H1 (cell line): ENCODE results near the gene ZNF512. TPM values are rescaled to one million over a fixed set of nuclear protein-coding genes. Genes with fewer than 3 reads are reported as not detected.

Experiments
- CTCF ChIA-PET: fragments of 300-600 bp; sonication (Branson Sonifier 250); formaldehyde crosslinking; loops from one replicate; lab custom pipeline; 2021; ENCODE audit not compliant: partially characterized antibody; lab: Charles Lee
- POLR2A ChIA-PET: fragments of 300-600 bp; sonication (Branson Sonifier 250); formaldehyde crosslinking; loops from one replicate; lab custom pipeline; 2021; ENCODE audit warnings: inconsistent platforms; ENCODE audit not compliant: partially characterized antibody; lab: Charles Lee
- DNase-seq, 2 experiments: peaks; one replicate each; pipeline versions ENCODE4 v3.0.0 to v3.0.0-alpha.2; 2010 to 2022; ENCODE audit warnings: low spot score in 2 of 2, low read depth in 1 of 2, mixed read lengths in 1 of 2
- FAIRE-seq: peaks from 2 replicates; lab custom pipeline; 2011; peaks lifted over from hg19 to GRCh38; lab: Jason Lieb, UNC
- H2AFZ ChIP-seq: 2 replicates; pipeline ENCODE4 v1.8.1; 2012; ENCODE audit warnings: low read length, inconsistent platforms
- H2AK5ac ChIP-seq: 2 replicates; pipeline ENCODE4 v1.6.1; 2013; ENCODE audit warnings: low read depth, low read length
- H2BK120ac ChIP-seq: replicated peaks from 2 replicates; pipeline ENCODE3; 2013; ENCODE audit warnings: low read depth, low read length, inconsistent platforms
- H2BK12ac ChIP-seq: 2 replicates; pipeline ENCODE4 v1.6.1; 2013; ENCODE audit warnings: low read depth, low read length
- H2BK15ac ChIP-seq: 2 replicates; pipeline ENCODE4 v1.6.1; 2013; ENCODE audit warnings: low read length
- H2BK20ac ChIP-seq: 2 replicates; pipeline ENCODE4 v1.6.1; 2013; ENCODE audit warnings: low read length
- H2BK5ac ChIP-seq: 2 replicates; pipeline ENCODE4 v1.6.1; 2013; ENCODE audit warnings: low read depth, low read length
- H3K14ac ChIP-seq: 2 replicates; pipeline ENCODE4 v1.6.1; 2013; ENCODE audit warnings: inconsistent platforms; ENCODE audit not compliant: insufficient read length
- H3K18ac ChIP-seq: 2 replicates; pipeline ENCODE4 v1.6.1; 2013; ENCODE audit warnings: low read length; ENCODE audit errors: extremely low read depth
- H3K23ac ChIP-seq: 2 replicates; pipeline ENCODE4 v1.6.1; 2013; ENCODE audit warnings: inconsistent platforms; ENCODE audit not compliant: insufficient read length
- H3K23me2 ChIP-seq: 2 replicates; pipeline ENCODE4 v1.6.1; 2013; ENCODE audit warnings: low read depth, low read length
- H3K27ac ChIP-seq: 2 replicates; pipeline ENCODE4 v1.6.1; 2011; ENCODE audit warnings: low read depth, low read length, inconsistent platforms
- H3K27me3 ChIP-seq, 4 experiments: replicated peaks in 1 of 4; 1 replicate in 1 of 4; 2 replicates in 3 of 4; pipeline versions ENCODE4 v1.6.1 to v1.8.1; 2011 to 2013; ENCODE audit warnings: low read length in 3 of 4, mild to moderate bottlenecking in 3 of 4, inconsistent platforms in 2 of 4, mixed read lengths in 2 of 4, moderate library complexity in 1 of 4; ENCODE audit not compliant: control insufficient read depth in 3 of 4, insufficient read depth in 3 of 4; ENCODE audit errors: extremely low read depth in 1 of 4
- H3K36me3 ChIP-seq, 4 experiments: 2 replicates each; pipeline versions ENCODE4 v1.6.1 to v1.8.1; 2011 to 2013; ENCODE audit warnings: mild to moderate bottlenecking in 4 of 4, low read length in 3 of 4, moderate library complexity in 2 of 4, control low read depth in 1 of 4, inconsistent platforms in 1 of 4; ENCODE audit not compliant: insufficient read depth in 4 of 4, control insufficient read depth in 2 of 4
- H3K4ac ChIP-seq: replicated peaks from 2 replicates; pipeline ENCODE3; 2013; ENCODE audit warnings: low read length, low read depth, mixed read lengths, inconsistent platforms; ENCODE audit not compliant: insufficient read length
- H3K4me1 ChIP-seq, 4 experiments: replicated peaks in 1 of 4; 1 replicate in 1 of 4; 2 replicates in 3 of 4; pipeline versions ENCODE4 v1.6.1 to v1.8.1; 2011 to 2013; ENCODE audit warnings: low read length in 3 of 4, inconsistent platforms in 2 of 4, mixed read lengths in 1 of 4; ENCODE audit not compliant: insufficient read depth in 4 of 4, control insufficient read depth in 3 of 4
- H3K4me2 ChIP-seq, 2 experiments: 2 replicates each; pipeline versions ENCODE4 v1.6.1 to v1.8.1; 2011 to 2013; ENCODE audit warnings: low read depth in 2 of 2, low read length in 2 of 2, control low read depth in 1 of 2, inconsistent platforms in 1 of 2, mild to moderate bottlenecking in 1 of 2; ENCODE audit not compliant: insufficient read depth in 1 of 2
- H3K4me3 ChIP-seq, 4 experiments: fragments of 200-600, 300-600 bp in 1 of 4; sonication (generic), shearing (Covaris generic), sonication (Bioruptor Twin) in 1 of 4; 2 replicates each; pipeline versions ENCODE4 v1.5.1 to v1.8.1; 2011 to 2016; ENCODE audit warnings: low read length in 4 of 4, low read depth in 3 of 4, control low read depth in 2 of 4, inconsistent platforms in 2 of 4, mild to moderate bottlenecking in 2 of 4, mixed read lengths in 1 of 4, moderate library complexity in 1 of 4; ENCODE audit not compliant: insufficient read depth in 2 of 4; ENCODE audit errors: extremely low read depth in 1 of 4
- H3K56ac ChIP-seq: replicated peaks from 2 replicates; pipeline ENCODE3; 2013; ENCODE audit warnings: low read depth, mild to moderate bottlenecking, mixed read lengths, low read length, inconsistent platforms; ENCODE audit not compliant: insufficient read length
- H3K79me1 ChIP-seq: 2 replicates; pipeline ENCODE4 v1.6.1; 2013; ENCODE audit warnings: low read depth, low read length, control low read depth
- H3K79me2 ChIP-seq, 2 experiments: 2 replicates each; pipeline versions ENCODE4 v1.6.1 to v1.8.1; 2012 to 2013; ENCODE audit warnings: low read length in 2 of 2, mild to moderate bottlenecking in 2 of 2, inconsistent platforms in 1 of 2; ENCODE audit not compliant: insufficient read depth in 2 of 2, control insufficient read depth in 1 of 2
- H3K9ac ChIP-seq, 4 experiments: replicated peaks in 1 of 4; 1 replicate in 1 of 4; 2 replicates in 3 of 4; pipeline versions ENCODE4 v1.6.1 to v1.8.1; 2011 to 2013; ENCODE audit warnings: low read depth in 3 of 4, low read length in 3 of 4, control low read depth in 2 of 4, mild to moderate bottlenecking in 2 of 4, moderate library complexity in 2 of 4, inconsistent platforms in 1 of 4; ENCODE audit errors: extremely low read depth in 1 of 4
- H3K9me3 ChIP-seq, 2 experiments: 2 replicates each; pipeline versions ENCODE4 v1.6.1 to v1.8.1; 2012 to 2013; ENCODE audit warnings: mild to moderate bottlenecking in 2 of 2, moderate library complexity in 2 of 2, control low read depth in 1 of 2, inconsistent platforms in 1 of 2, low read depth in 1 of 2, low read length in 1 of 2, mixed read lengths in 1 of 2; ENCODE audit not compliant: insufficient read depth in 2 of 2
- H4K20me1 ChIP-seq, 2 experiments: replicated peaks in 1 of 2; 2 replicates each; pipeline versions ENCODE3 to v1.8.1; 2011 to 2013; ENCODE audit warnings: inconsistent platforms in 2 of 2, low read length in 2 of 2, mild to moderate bottlenecking in 1 of 2; ENCODE audit not compliant: insufficient read depth in 2 of 2, control insufficient read depth in 1 of 2
- H4K5ac ChIP-seq: 2 replicates; pipeline ENCODE4 v1.6.1; 2013; ENCODE audit warnings: low read length, low read depth, mixed read lengths, inconsistent platforms; ENCODE audit not compliant: insufficient read length
- H4K8ac ChIP-seq: 2 replicates; pipeline ENCODE4 v1.8.0; 2013; ENCODE audit warnings: mild to moderate bottlenecking, moderate library complexity, low read length, inconsistent platforms; ENCODE audit not compliant: insufficient read depth; ENCODE audit errors: extremely low read depth
- H4K91ac ChIP-seq: replicated peaks from 2 replicates; pipeline ENCODE3; 2013; ENCODE audit warnings: low read length, mixed read lengths, inconsistent platforms; ENCODE audit not compliant: insufficient read length
- KDM1A ChIP-seq: fragments of 200-600, 300-600 bp; sonication (generic); IDR thresholded peaks from 2 replicates; pipeline ENCODE4 v1.7.1; 2016; ENCODE audit warnings: mild to moderate bottlenecking, low read length, borderline replicate concordance
- SP1 ChIP-seq: IDR thresholded peaks from 2 replicates; pipeline ENCODE4 v1.6.1; 2011; ENCODE audit warnings: low read depth, low read length
- WGBS, 2 experiments: shearing (Covaris generic) in 1 of 2; methylation state at CpG; one replicate each; pipeline versions ENCODE4 v1.1.6 to v1.1.7; 2013 to 2015; ENCODE audit warnings: low lambda C conversion rate in 2 of 2, mixed read lengths in 2 of 2, inconsistent platforms in 1 of 2, low coverage in 1 of 2, missing lambda C conversion rate in 1 of 2; ENCODE audit not compliant: insufficient replicate concordance in 2 of 2, insufficient coverage in 1 of 2, insufficient read length in 1 of 2; ENCODE audit errors: extremely low coverage in 1 of 2, missing lambda C conversion rate in 1 of 2; 5-methylcytosine and 5-hydroxymethylcytosine counted together
- polyA plus RNA-seq, 7 experiments: library from polyadenylated mRNA; depleted of rRNA in 3 of 7; stranded (reverse) in 5 of 7; unstranded in 2 of 7; fragments of >200 nt in 5 of 7; fragments of 200-250 nt in 2 of 7; gene quantifications; 1 replicate in 5 of 7; 2 replicates in 1 of 7; 4 replicates in 1 of 7; pipeline versions ENCODE4 v1.2.1 to v1.2.3, GENCODE V29; 2011 to 2013; ENCODE audit warnings: missing spikeins in 2 of 7, mixed read lengths in 2 of 7
- total RNA-seq: library from RNA; stranded (reverse); fragmentation: NEBNext Ultra II Directional; extraction: Animal tissue kit (Norgen Biotek cat#: 25700); gene quantifications from 2 replicates; pipeline ENCODE4 v1.2.1, GENCODE V29; 2021

ZNF512 gene
- total and polyA plus RNA-seq, 2 of the 8 experiments (the other 6 are each of a cell fraction or from before 2014, with no cell fraction given), result 17.6 to 37.9 TPM

- H3K4me1 ChIP-seq, result no peaks in the 10 kb centered on the region
- FAIRE-seq (no peak), DNase-seq (no peak)
- no peak overlapping the region for H3K14ac ChIP-seq
- H3K4ac ChIP-seq, result no peak overlapping the region
- no peak overlapping the region for H2BK5ac ChIP-seq
- H3K23me2 ChIP-seq, result no peaks in the 10 kb centered on the region
- no peak overlapping the region for H2BK120ac ChIP-seq
- no peak overlapping the region for H3K56ac ChIP-seq
- peaks cover 0 to 7% (median 0%) of the 10 kb centered on the region in 4 experiments; a peak in 2 of 8 replicates for H3K36me3 ChIP-seq
- H4K20me1 ChIP-seq, result no peaks in the 10 kb centered on the region
- H3K18ac ChIP-seq, result no peak overlapping the region
- no peak overlapping the region for H2BK15ac ChIP-seq
- peaks cover 22 to 78% of the 10 kb centered on the region in 2 experiments for H3K79me2 ChIP-seq
- no peak overlapping the region for H4K5ac ChIP-seq
- no peak overlapping the region for H3K27ac ChIP-seq
- TF ChIP-seq KDM1A, result no peak
- no peak for TF ChIP-seq SP1
- H3K23ac ChIP-seq, result no peak overlapping the region
- H3K27me3 ChIP-seq, result no peaks in the 10 kb centered on the region
- H2BK20ac ChIP-seq, result no peak overlapping the region
- no peak overlapping the region for H4K8ac ChIP-seq
- POLR2A ChIA-PET, result interaction anchor here (0.6 to 0.7 kb wide), 2 partner anchors 89 to 219 kb away, joined by 3 to 5 read pairs; no protein-coding TSS in a partner anchor
- peaks cover 6 to 25% of the 10 kb centered on the region in 2 experiments; a peak in 3 of 4 replicates for H3K9me3 ChIP-seq
- no peak overlapping the region for H2BK12ac ChIP-seq
- WGBS, 2 experiments, result 94% methylated on average over 2 of the region's 2 CpGs; no CpG with 5 or more reads in 1 of the 2 experiments
- CTCF ChIA-PET, result no interaction called here
- peaks cover 2% of the 10 kb centered on the region; the same call in 1 of the 2 replicates for H3K79me1 ChIP-seq
- no peak overlapping the region for H3K4me2 ChIP-seq
- no peak overlapping the region for H3K9ac ChIP-seq
- H3K4me3 ChIP-seq, result no peak overlapping the region
- H2AFZ ChIP-seq, result no peak overlapping the region
- H2AK5ac ChIP-seq, result no peak overlapping the region
- H4K91ac ChIP-seq, result no peak overlapping the region
Measured at GRCh38 chr2:27593240-27593639, 10.4 kb downstream of the ZNF512 start.
